HepG2 (cell line): ENCODE results near the gene ERBB4. TPM values are rescaled to one million over a fixed set of nuclear protein-coding genes. Genes with fewer than 3 reads are reported as not detected.

Source experiments
- CEBPB ChIP-seq: IDR thresholded peaks from 2 replicates; pipeline ENCODE4 v1.6.1; 2011; ENCODE audit warnings: low read depth, low read length, improper control_type of control experiment, borderline replicate concordance
- CHD4 ChIP-seq: fragments of 200-600 bp; sonication (generic); IDR thresholded peaks from 2 replicates; pipeline ENCODE4 v1.7.0; 2017; ENCODE audit warnings: mild to moderate bottlenecking, low read length, borderline replicate concordance
- EED ChIP-seq: sonication (generic); formaldehyde crosslinking; IDR thresholded peaks from 2 replicates; pipeline ENCODE4 v1.5.0; 2020; ENCODE audit warnings: mild to moderate bottlenecking, missing genetic modification reagents
- MLLT10 ChIP-seq: sonication (generic); formaldehyde crosslinking; IDR thresholded peaks from 2 replicates; pipeline ENCODE4 v1.4.0; 2020; ENCODE audit warnings: missing genetic modification reagents
- MTF1 ChIP-seq: sonication (generic); formaldehyde crosslinking; IDR thresholded peaks from 2 replicates; pipeline ENCODE4 v1.5.0; 2020; ENCODE audit warnings: missing genetic modification reagents
- SMAD3 ChIP-seq: sonication (generic); formaldehyde crosslinking; IDR thresholded peaks from 2 replicates; pipeline ENCODE4 v1.4.0; 2020; ENCODE audit warnings: missing genetic modification reagents
- SMARCC2 ChIP-seq: fragments of 450-650 bp; IDR thresholded peaks from 2 replicates; pipeline ENCODE4 v1.6.1; 2017; ENCODE audit warnings: antibody characterized with exemption, mild to moderate bottlenecking
- ZNF180 ChIP-seq: sonication (generic); formaldehyde crosslinking; IDR thresholded peaks from 2 replicates; pipeline ENCODE4 v1.4.0; 2020; ENCODE audit warnings: low read depth, missing genetic modification reagents, borderline replicate concordance
- ZNF546 ChIP-seq: sonication (generic); formaldehyde crosslinking; conservative IDR thresholded peaks from 2 replicates; pipeline ENCODE4 v1.8.1; 2023; ENCODE audit warnings: mild to moderate bottlenecking, missing genetic modification reagents
- polyA plus RNA-seq, 8 experiments: library from polyadenylated mRNA; depleted of rRNA in 3 of 8; stranded (reverse) in 7 of 8; unstranded in 1 of 8; fragments of >200 nt; fragmentation: Illumina TruSeq in 4 of 8; extraction: Trizol in 4 of 8; gene quantifications; 2 replicates each; pipeline versions ENCODE4 v1.2.1 to v1.2.3, GENCODE V29; 2011 to 2016; ENCODE audit warnings: low read depth in 4 of 8, missing spikeins in 1 of 8, mixed read lengths in 1 of 8; ENCODE audit not compliant: insufficient read depth in 1 of 8
- total RNA-seq, 5 experiments: library from RNA; depleted of rRNA; stranded (reverse); fragments of >200 nt; fragmentation: Illumina TruSeq; extraction: Trizol; gene quantifications; 2 replicates each; pipeline ENCODE4 v1.2.3, GENCODE V29; 2016; ENCODE audit warnings: low read depth in 1 of 5
- TF ChIP-seq, protein P1 (sequence below): sonication (generic); formaldehyde crosslinking; IDR thresholded peaks from 2 replicates; pipeline ENCODE4 v1.5.1; 2020; ENCODE audit warnings: mild to moderate bottlenecking, missing genetic modification reagents, moderate library complexity
- TF ChIP-seq, protein P2 (sequence below): sonication (generic); formaldehyde crosslinking; IDR thresholded peaks from 2 replicates; pipeline ENCODE4 v1.9.0; 2022; ENCODE audit warnings: low read depth, missing genetic modification reagents
- TF ChIP-seq, protein P3 (sequence below): sonication (generic); formaldehyde crosslinking; IDR thresholded peaks from 2 replicates; pipeline ENCODE4 v1.4.0; 2020; ENCODE audit warnings: missing genetic modification reagents
- TF ChIP-seq, protein P4 (sequence below): sonication (generic); formaldehyde crosslinking; IDR thresholded peaks from 2 replicates; pipeline ENCODE4 v1.4.0; 2020; ENCODE audit warnings: missing genetic modification reagents

ERBB4 gene
- total and polyA plus RNA-seq, 2 of the 13 experiments (the other 11 are each of a cell fraction or from before 2014, with no cell fraction given) = not detected

DNA sequence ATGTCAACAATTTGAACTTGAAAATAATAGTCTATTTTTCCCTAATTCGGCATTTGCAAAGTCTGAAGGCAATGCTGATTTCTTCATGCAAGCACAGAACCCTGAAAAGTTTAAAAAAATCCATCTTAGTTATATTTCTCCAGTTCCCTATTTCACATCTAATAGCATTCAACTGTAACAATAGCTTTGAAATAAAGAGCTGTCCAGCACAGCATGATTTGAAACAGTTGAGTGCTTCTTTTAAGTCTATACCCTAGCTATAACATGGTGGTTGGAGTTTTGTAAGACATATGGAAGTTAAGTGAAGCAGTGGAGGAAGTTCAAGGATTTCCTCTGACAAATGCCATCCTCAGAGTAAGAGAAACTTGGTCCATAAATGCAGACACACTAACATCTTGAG, 691.9 kb downstream of the ERBB4 start (continued):
- TF ChIP-seq, protein P1, sequence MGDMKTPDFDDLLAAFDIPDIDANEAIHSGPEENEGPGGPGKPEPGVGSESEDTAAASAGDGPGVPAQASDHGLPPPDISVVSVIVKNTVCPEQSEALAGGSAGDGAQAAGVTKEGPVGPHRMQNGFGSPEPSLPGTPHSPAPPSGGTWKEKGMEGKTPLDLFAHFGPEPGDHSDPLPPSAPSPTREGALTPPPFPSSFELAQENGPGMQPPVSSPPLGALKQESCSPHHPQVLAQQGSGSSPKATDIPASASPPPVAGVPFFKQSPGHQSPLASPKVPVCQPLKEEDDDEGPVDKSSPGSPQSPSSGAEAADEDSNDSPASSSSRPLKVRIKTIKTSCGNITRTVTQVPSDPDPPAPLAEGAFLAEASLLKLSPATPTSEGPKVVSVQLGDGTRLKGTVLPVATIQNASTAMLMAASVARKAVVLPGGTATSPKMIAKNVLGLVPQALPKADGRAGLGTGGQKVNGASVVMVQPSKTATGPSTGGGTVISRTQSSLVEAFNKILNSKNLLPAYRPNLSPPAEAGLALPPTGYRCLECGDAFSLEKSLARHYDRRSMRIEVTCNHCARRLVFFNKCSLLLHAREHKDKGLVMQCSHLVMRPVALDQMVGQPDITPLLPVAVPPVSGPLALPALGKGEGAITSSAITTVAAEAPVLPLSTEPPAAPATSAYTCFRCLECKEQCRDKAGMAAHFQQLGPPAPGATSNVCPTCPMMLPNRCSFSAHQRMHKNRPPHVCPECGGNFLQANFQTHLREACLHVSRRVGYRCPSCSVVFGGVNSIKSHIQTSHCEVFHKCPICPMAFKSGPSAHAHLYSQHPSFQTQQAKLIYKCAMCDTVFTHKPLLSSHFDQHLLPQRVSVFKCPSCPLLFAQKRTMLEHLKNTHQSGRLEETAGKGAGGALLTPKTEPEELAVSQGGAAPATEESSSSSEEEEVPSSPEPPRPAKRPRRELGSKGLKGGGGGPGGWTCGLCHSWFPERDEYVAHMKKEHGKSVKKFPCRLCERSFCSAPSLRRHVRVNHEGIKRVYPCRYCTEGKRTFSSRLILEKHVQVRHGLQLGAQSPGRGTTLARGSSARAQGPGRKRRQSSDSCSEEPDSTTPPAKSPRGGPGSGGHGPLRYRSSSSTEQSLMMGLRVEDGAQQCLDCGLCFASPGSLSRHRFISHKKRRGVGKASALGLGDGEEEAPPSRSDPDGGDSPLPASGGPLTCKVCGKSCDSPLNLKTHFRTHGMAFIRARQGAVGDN (CRISPR knock-in tag) = no peak
- TF ChIP-seq CHD4 = no peak
- TF ChIP-seq, protein P2, sequence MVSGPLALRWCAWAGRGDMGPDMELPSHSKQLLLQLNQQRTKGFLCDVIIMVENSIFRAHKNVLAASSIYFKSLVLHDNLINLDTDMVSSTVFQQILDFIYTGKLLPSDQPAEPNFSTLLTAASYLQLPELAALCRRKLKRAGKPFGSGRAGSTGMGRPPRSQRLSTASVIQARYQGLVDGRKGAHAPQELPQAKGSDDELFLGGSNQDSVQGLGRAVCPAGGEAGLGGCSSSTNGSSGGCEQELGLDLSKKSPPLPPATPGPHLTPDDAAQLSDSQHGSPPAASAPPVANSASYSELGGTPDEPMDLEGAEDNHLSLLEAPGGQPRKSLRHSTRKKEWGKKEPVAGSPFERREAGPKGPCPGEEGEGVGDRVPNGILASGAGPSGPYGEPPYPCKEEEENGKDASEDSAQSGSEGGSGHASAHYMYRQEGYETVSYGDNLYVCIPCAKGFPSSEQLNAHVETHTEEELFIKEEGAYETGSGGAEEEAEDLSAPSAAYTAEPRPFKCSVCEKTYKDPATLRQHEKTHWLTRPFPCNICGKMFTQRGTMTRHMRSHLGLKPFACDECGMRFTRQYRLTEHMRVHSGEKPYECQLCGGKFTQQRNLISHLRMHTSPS (CRISPR knock-in tag) = no peak
- TF ChIP-seq MTF1 = no peak
- TF ChIP-seq EED (CRISPR knock-in tag) = no peak
- TF ChIP-seq, protein P3, sequence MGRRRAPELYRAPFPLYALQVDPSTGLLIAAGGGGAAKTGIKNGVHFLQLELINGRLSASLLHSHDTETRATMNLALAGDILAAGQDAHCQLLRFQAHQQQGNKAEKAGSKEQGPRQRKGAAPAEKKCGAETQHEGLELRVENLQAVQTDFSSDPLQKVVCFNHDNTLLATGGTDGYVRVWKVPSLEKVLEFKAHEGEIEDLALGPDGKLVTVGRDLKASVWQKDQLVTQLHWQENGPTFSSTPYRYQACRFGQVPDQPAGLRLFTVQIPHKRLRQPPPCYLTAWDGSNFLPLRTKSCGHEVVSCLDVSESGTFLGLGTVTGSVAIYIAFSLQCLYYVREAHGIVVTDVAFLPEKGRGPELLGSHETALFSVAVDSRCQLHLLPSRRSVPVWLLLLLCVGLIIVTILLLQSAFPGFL (CRISPR knock-in tag) = no peak
- no peak for TF ChIP-seq SMAD3
- TF ChIP-seq ZNF546 (CRISPR knock-in tag) = no peak
- TF ChIP-seq SMARCC2 = no peak
- TF ChIP-seq ZNF180 = no peak
- TF ChIP-seq MLLT10 (CRISPR knock-in tag) = no peak
- TF ChIP-seq CEBPB = no peak
- TF ChIP-seq, protein P4, sequence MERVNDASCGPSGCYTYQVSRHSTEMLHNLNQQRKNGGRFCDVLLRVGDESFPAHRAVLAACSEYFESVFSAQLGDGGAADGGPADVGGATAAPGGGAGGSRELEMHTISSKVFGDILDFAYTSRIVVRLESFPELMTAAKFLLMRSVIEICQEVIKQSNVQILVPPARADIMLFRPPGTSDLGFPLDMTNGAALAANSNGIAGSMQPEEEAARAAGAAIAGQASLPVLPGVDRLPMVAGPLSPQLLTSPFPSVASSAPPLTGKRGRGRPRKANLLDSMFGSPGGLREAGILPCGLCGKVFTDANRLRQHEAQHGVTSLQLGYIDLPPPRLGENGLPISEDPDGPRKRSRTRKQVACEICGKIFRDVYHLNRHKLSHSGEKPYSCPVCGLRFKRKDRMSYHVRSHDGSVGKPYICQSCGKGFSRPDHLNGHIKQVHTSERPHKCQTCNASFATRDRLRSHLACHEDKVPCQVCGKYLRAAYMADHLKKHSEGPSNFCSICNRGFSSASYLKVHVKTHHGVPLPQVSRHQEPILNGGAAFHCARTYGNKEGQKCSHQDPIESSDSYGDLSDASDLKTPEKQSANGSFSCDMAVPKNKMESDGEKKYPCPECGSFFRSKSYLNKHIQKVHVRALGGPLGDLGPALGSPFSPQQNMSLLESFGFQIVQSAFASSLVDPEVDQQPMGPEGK = no peak
